HG02852 (cell line): ENCODE measurements around the gene ABCA9.
"Not testable (repeated sequence)": the region's sequence is repeated elsewhere in the genome, so short reads cannot be mapped to it uniquely, and the experiment has no call there.

Experiments
- ATAC-seq: cut with Tn5 transposase; IDR thresholded peaks from one replicate; pipeline ENCODE4 v1.9.1; 2021; ENCODE audit warnings: mild to moderate bottlenecking, moderate library complexity; ENCODE audit not compliant: unreplicated experiment

ABCA9 gene

GRCh38 chr17:69060822-69061221 is at the start of gene ABCA9:
TSS of gene ABCA9 (minus strand) at chr17:69060927. CDS start at chr17:69051126, 9,801 bp downstream.
- no peak for ATAC-seq

GRCh38 chr17:69105907-69106730 is 45.4 kb upstream of the ABCA9 start:
- no peak for ATAC-seq

- no peak for ATAC-seq
Measured at GRCh38 chr17:69103557-69104233, 43.0 kb upstream of the ABCA9 start.

- no peak for ATAC-seq
Measured at GRCh38 chr17:69098625-69099024, 37.9 kb upstream of the ABCA9 start.

GRCh38 chr17:69096541-69096940 is 35.8 kb upstream of the ABCA9 start:
- no peak for ATAC-seq

- ATAC-seq: no peak
Measured at GRCh38 chr17:69093995-69094394, 33.3 kb upstream of the ABCA9 start.

GRCh38 chr17:69093279-69093789 is 32.6 kb upstream of the ABCA9 start:
- no peak for ATAC-seq

GRCh38 chr17:69090365-69090764 is 29.6 kb upstream of the ABCA9 start:
- no peak for ATAC-seq

- ATAC-seq: no peak
Measured at GRCh38 chr17:69088643-69089200, 28.0 kb upstream of the ABCA9 start.

- ATAC-seq: no peak
Measured at GRCh38 chr17:69086641-69087040, 25.9 kb upstream of the ABCA9 start.

GRCh38 chr17:69084911-69085310 is 24.2 kb upstream of the ABCA9 start:
- no peak for ATAC-seq

- ATAC-seq: no peak
Measured at GRCh38 chr17:69082696-69083095, 22.0 kb upstream of the ABCA9 start.

GRCh38 chr17:69078864-69079263 is 18.1 kb upstream of the ABCA9 start:
- ATAC-seq: no peak

- ATAC-seq: no peak
Measured at GRCh38 chr17:69075823-69076222, 15.1 kb upstream of the ABCA9 start.

- not testable (repeated sequence) for ATAC-seq
Measured at GRCh38 chr17:69073392-69073791, 12.7 kb upstream of the ABCA9 start.

- not testable (repeated sequence) for ATAC-seq
Measured at GRCh38 chr17:69072803-69073256, 12.1 kb upstream of the ABCA9 start.

GRCh38 chr17:69071233-69071586 is 10.5 kb upstream of the ABCA9 start:
- not testable (repeated sequence) for ATAC-seq

GRCh38 chr17:69070378-69071232 is 9.9 kb upstream of the ABCA9 start:
- not testable (repeated sequence) for ATAC-seq

GRCh38 chr17:69069226-69069750 is 8.6 kb upstream of the ABCA9 start:
- no peak for ATAC-seq

GRCh38 chr17:69067274-69068047 is 6.7 kb upstream of the ABCA9 start:
- no peak for ATAC-seq
